AG08395 (cell line): Measurements from ENCODE around the gene TUT4.

ENCODE experiments used
- DNase-seq: peaks from one replicate; pipeline ENCODE4 v3.0.0; 2012; ENCODE audit warnings: mixed read lengths, low spot score

The TUT4 gene

DNA sequence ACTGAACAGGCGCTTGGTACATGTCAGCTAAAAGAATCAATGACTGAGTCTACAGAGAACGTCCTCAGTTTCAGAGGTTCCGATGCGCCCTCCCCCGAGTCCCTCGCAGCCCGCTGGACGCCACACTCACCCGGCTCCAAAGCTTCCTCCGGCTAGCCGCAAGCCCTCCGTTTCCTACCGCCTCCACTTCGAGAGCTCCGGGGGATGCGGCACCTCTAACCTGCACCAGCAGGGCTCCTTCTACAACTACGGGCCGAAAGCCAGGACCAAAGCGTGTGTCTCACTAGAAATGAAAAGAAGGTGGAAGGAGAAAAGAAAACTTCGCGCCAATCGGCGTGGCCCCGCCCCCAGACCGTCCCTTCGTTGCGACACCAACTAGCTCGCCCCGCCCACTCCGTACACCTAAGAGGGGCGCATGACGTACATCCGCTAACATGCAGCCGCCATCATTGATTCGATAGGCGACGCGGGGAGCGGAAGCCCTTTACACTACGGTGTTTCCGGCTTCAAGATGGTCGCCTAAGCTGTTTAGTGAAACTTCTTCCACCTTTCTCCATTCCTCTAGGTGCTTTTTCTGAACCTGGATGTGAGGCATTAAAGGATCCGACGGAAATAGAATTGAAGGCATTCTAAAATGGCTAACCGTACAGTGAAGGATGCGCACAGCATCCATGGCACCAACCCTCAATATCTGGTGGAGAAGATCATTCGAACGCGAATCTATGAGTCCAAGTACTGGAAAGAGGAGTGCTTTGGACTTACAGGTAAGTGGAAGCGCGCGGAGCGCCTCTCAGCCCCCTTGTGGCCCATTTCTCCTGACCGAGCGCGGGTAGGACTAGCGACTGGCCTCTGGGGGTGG, 148.5 kb downstream of the TUT4 start, which contains the start of the genes ORC1 and PRPF38A:
Gene ORC1, minus strand, starts transcription at position 308 of the 859 bp plus-strand sequence. CDS start 2,200 bp downstream, outside the sequence.
Gene PRPF38A, plus strand, starts transcription at position 487 of the 859 bp plus-strand sequence. Its CDS starts 148 bp downstream, at position 635.
- peak; percentile 99 for DNase-seq

DNA sequence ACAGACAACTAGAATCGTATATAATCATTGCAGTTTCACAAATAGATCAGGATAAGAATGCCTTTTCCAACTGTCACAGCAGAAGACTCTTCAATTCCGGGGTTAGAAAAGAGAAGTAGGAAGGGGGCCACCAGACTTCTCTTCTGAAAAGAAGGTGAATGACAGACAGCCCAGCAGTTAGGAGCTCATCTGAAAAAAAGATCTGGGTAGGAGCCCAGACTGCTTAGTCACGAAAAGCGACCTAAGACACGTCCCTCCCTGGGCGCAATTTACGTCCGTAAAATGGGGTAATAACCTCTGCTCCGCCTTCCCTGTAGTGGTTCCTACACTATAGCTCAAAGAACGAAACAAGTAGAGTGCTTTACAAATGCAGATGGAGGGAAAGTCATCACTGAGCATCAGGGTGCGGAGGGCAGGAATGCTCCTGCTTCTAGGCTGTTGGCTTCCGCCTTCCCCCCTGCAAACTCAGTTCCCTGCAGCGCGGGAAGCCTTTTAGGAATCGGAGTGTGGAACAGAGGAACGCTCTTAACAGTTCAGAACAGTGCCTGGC, 149.3 kb downstream of the TUT4 start:
- DNase-seq, result peak; percentile 71

DNA sequence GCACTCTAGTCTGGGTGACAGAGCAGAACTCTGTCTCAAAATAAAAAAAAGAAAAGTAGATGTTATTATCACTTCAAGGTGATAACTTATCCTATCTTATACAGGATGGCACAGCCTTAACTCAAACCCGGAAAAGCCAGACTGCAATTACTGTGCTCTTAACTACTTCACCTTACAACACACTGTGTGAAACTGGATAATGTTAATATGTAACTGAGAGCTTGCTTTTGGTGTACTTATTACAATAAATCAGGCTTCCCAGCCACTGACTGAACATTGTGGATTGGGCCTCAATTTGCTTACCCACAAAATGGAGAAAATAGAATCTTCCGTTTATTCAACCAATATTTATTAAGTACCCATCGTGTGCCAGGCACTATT, 150.0 kb downstream of the TUT4 start:
- no peak for DNase-seq

DNA sequence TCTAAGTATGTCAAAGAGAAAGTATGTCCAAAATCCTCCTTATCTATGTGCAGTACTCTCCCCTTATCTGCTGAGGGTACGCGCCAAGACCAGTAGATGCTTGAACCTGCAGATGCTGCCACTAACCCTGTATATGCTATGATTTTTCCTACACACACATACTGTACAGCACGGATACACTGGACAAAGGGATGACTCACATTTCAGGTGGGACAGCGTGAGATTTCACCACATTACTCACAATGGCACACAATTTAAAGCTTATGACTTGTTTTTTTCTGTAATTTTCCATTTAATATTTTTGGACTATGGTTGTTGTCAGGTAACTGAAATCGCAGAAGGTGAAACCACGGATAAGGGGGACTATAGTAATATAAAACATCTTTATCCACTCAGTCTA, 152.8 kb downstream of the TUT4 start:
- DNase-seq, result no peak

DNA sequence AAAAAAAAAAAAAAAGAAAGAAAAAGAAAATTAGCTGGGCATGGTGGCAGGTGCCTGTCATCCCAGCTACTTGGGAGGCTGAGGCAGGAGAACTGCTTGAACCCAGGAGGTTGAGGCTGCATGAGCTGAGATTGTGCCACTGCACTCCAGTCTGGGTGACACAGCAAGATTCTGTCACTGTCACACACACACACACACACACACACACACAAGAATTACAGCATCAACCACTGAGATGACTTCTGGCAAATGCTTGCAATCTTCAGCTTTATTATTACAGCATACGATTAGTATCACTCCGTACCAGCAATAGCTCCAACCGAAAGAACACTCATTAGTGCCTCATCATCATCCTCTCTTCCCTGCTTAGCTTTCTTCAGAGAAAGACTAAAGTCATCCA, 153.3 kb downstream of the TUT4 start:
- no peak for DNase-seq

DNA sequence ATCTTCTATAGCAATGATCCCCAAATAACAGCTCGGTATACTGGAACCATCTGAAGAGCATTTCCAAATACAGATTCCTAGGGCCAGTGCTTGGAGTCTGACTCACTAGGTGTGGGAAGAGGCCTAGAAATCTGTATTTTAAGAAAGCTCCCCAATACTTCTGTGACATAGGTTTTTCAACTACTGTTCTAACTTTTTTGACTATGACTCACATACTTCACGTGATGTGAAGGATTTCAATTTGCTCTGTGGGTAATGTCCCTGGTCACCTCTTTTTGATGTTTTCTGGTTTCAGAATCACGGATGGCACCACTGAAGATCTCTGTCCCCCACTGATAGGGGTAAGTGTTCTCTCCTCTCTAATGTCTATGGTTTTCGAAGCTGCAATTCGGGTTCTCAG, 159.7 kb downstream of the TUT4 start:
- DNase-seq, result no peak

DNA sequence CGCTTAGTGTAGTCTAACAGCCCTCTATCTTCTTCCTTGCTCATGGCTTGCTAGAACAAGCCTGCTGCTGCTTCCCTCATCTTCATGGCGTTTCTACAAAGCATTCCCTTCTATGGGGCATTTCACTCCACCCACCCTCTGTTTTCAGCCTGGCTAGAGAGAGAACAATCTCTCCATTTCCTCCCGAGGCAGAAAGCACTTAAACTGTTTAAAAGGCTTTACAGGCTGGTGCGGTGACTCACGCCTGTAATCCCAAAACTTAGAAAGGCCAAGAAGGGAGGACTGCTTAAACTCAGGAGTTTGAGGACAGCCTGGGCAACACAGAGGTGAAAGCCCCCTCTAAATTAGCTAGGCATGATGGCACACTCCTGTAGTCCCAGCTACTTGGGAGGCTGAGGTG, 166.4 kb downstream of the TUT4 start:
- no peak for DNase-seq

DNA sequence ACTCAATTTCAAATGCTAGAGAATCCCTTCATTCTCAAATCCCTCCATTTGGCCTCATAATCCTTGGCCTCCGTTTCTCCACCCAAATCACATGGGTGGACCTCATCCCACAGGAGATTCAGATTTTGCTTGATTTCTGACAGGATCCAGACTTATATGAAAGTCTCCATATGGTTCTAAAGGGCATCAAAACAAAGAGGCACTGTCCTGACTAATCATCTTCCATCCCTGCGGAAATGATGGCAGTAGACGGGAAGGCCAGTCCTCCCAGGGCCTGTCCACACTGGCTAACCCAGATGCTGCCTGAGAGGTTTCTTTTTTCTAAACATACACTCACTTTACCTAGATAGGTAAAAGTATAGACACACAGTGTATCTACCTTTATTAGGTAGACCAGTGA, 167.5 kb downstream of the TUT4 start:
- DNase-seq, result no peak
